IMR-90 (cell line): Measurements from ENCODE around the gene SLC23A2. TPM values are rescaled to one million over a fixed set of nuclear protein-coding genes. Genes with fewer than 3 reads are reported as not detected.

Source experiments
- ATAC-seq: fragments of 200-7000 bp; cut with Tn5 transposase; 2 replicates; pipeline ENCODE4 v1.9.1; 2020; ENCODE audit warnings: low read depth, mild to moderate bottlenecking, moderate library complexity
- BruUV-seq: library from RNA; stranded (reverse); fragments of 400-500 nt; replicated peaks from 2 replicates; lab custom pipeline; 2021; lab: Mats Ljungman, UMichigan
- CTCF ChIA-PET: fragments of 300-600 bp; formaldehyde crosslinking; extraction: SDS; loops from one replicate; lab custom pipeline; 2021; ENCODE audit warnings: antibody characterized with exemption; lab: Yijun Ruan, JAX
- POLR2A ChIA-PET: fragments of 300-600 bp; sonication (Branson Sonifier 250); formaldehyde crosslinking; loops from one replicate; lab custom pipeline; 2022; ENCODE audit warnings: antibody characterized with exemption; ENCODE audit not compliant: unreplicated experiment; lab: Charles Lee
- DNase-seq: peaks from one replicate; pipeline ENCODE4 v3.0.0; 2013
- H2AFZ ChIP-seq: replicated peaks from 2 replicates; pipeline ENCODE3; 2013; ENCODE audit warnings: low read length, mild to moderate bottlenecking; ENCODE audit not compliant: poor library complexity
- H2AK5ac ChIP-seq: 2 replicates; pipeline ENCODE4 v1.6.1; 2013; ENCODE audit warnings: low read depth, low read length, inconsistent platforms
- H2AK9ac ChIP-seq: replicated peaks from 2 replicates; pipeline ENCODE3; 2013; ENCODE audit warnings: mild to moderate bottlenecking, low read depth, low read length, moderate library complexity; ENCODE audit not compliant: poor library complexity
- H2BK120ac ChIP-seq: 2 replicates; pipeline ENCODE4 v1.6.1; 2013; ENCODE audit warnings: low read depth, low read length, inconsistent platforms
- H2BK15ac ChIP-seq: 3 replicates; pipeline ENCODE4 v1.6.1; 2013; ENCODE audit warnings: low read depth, low read length, inconsistent platforms
- H2BK20ac ChIP-seq: 2 replicates; pipeline ENCODE4 v1.6.1; 2013; ENCODE audit warnings: low read depth, mild to moderate bottlenecking, inconsistent platforms, low read length, moderate library complexity
- H2BK5ac ChIP-seq: 2 replicates; pipeline ENCODE4 v1.6.1; 2013; ENCODE audit warnings: mild to moderate bottlenecking, low read depth, low read length, inconsistent platforms; ENCODE audit not compliant: poor library complexity, severe bottlenecking
- H3K14ac ChIP-seq: replicated peaks from 2 replicates; pipeline ENCODE4 v1.6.1; 2013; ENCODE audit warnings: low read depth, low read length, inconsistent platforms
- H3K18ac ChIP-seq: 2 replicates; pipeline ENCODE4 v1.6.1; 2013; ENCODE audit warnings: low read depth, low read length, control low read depth
- H3K23ac ChIP-seq: 2 replicates; pipeline ENCODE4 v1.6.1; 2013; ENCODE audit warnings: low read depth, low read length, inconsistent platforms
- H3K27ac ChIP-seq: 2 replicates; pipeline ENCODE4 v1.5.1; 2013; ENCODE audit warnings: mild to moderate bottlenecking, control low read depth, low read length; ENCODE audit not compliant: insufficient read depth
- H3K27me3 ChIP-seq: 2 replicates; pipeline ENCODE4 v1.6.1; 2013; ENCODE audit warnings: low read length; ENCODE audit not compliant: control insufficient read depth, insufficient read depth
- H3K36me3 ChIP-seq: 2 replicates; pipeline ENCODE4 v1.6.1; 2013; ENCODE audit warnings: low read length, mixed read lengths; ENCODE audit not compliant: control insufficient read depth, insufficient read depth
- H3K4ac ChIP-seq: 2 replicates; pipeline ENCODE4 v1.6.1; 2013; ENCODE audit warnings: low read depth, low read length, inconsistent platforms
- H3K4me1 ChIP-seq: 2 replicates; pipeline ENCODE4 v1.6.1; 2013; ENCODE audit warnings: low read length, mixed read lengths; ENCODE audit not compliant: control insufficient read depth, insufficient read depth
- H3K4me2 ChIP-seq: 2 replicates; pipeline ENCODE4 v1.6.1; 2013; ENCODE audit warnings: low read depth, mild to moderate bottlenecking, control low read depth, low read length, moderate library complexity
- H3K4me3 ChIP-seq: 2 replicates; pipeline ENCODE4 v1.5.1; 2013; ENCODE audit warnings: low read depth, mild to moderate bottlenecking, control low read depth, low read length, moderate library complexity; ENCODE audit not compliant: insufficient read depth
- H3K56ac ChIP-seq: 2 replicates; pipeline ENCODE4 v1.6.1; 2013; ENCODE audit warnings: low read length, inconsistent platforms; ENCODE audit not compliant: insufficient read depth; ENCODE audit errors: extremely low read depth
- H3K79me1 ChIP-seq, 2 experiments: 2 replicates each; pipeline ENCODE4 v1.6.1; 2013; ENCODE audit warnings: low read length in 2 of 2, inconsistent platforms in 1 of 2, low read depth in 1 of 2
- H3K9ac ChIP-seq: 2 replicates; pipeline ENCODE4 v1.6.1; 2013; ENCODE audit warnings: low read depth, low read length, control low read depth
- H3K9me1 ChIP-seq: 2 replicates; pipeline ENCODE4 v1.6.1; 2013; ENCODE audit warnings: low read length, inconsistent platforms; ENCODE audit not compliant: insufficient read depth
- H3K9me3 ChIP-seq: 2 replicates; pipeline ENCODE4 v1.6.1; 2013; ENCODE audit warnings: low read length; ENCODE audit not compliant: control insufficient read depth, insufficient read depth
- H4K20me1 ChIP-seq: 2 replicates; pipeline ENCODE4 v1.6.1; 2013; ENCODE audit warnings: low read length, inconsistent platforms; ENCODE audit not compliant: insufficient read depth
- H4K5ac ChIP-seq: 2 replicates; pipeline ENCODE4 v1.6.1; 2013; ENCODE audit warnings: mild to moderate bottlenecking, low read depth, low read length, control low read depth
- H4K8ac ChIP-seq, 2 experiments: 2 replicates each; pipeline ENCODE4 v1.6.1; 2013; ENCODE audit warnings: low read depth in 2 of 2, low read length in 2 of 2, control low read depth in 1 of 2, inconsistent platforms in 1 of 2
- H4K91ac ChIP-seq: 2 replicates; pipeline ENCODE4 v1.6.1; 2013; ENCODE audit warnings: low read depth, low read length, inconsistent platforms; ENCODE audit not compliant: insufficient read depth
- CHD1 ChIP-seq: IDR thresholded peaks from 2 replicates; pipeline ENCODE4 v1.6.1; 2012; ENCODE audit warnings: low read depth, low read length, improper control_type of control experiment
- CTCF ChIP-seq: conservative IDR thresholded peaks from 2 replicates; pipeline ENCODE4 v1.5.1; 2012; ENCODE audit warnings: mild to moderate bottlenecking, low read depth, low read length, improper control_type of control experiment
- MAFK ChIP-seq: IDR thresholded peaks from 2 replicates; pipeline ENCODE4 v1.6.1; 2012; ENCODE audit warnings: low read depth, low read length, improper control_type of control experiment
- NFE2L2 ChIP-seq: fragments of 150-350 bp; IDR thresholded peaks from 2 replicates; pipeline ENCODE4 v1.6.1; 2016; ENCODE audit warnings: low read depth, mild to moderate bottlenecking, low read length
- RFX5 ChIP-seq: IDR thresholded peaks from 2 replicates; pipeline ENCODE4 v1.8.0; 2012; ENCODE audit warnings: low read depth, mild to moderate bottlenecking, low read length, moderate library complexity
- WGBS, 2 experiments: methylation state at CpG; one replicate each; pipeline versions ENCODE4 v1.1.5 to v1.1.7; 2013; ENCODE audit warnings: missing lambda C conversion rate in 2 of 2; ENCODE audit not compliant: insufficient read length in 1 of 2; ENCODE audit errors: extremely low coverage in 2 of 2; 5-methylcytosine and 5-hydroxymethylcytosine counted together
- dilution Hi-C: fragments of 300-500 bp; cut with HindIII; formaldehyde crosslinking; loops from one replicate; pipeline ENCODE4 v1.14.3; 2018; ENCODE audit warnings: low sequenced_read_pairs; ENCODE audit not compliant: unreplicated experiment
- in situ Hi-C: fragments of 300-500 bp; cut with MboI; formaldehyde crosslinking; loops from 3 replicates; pipeline ENCODE4 v1.14.3; 2019; ENCODE audit warnings: low sequenced_read_pairs, inconsistent platforms, mixed read lengths
- intact Hi-C: fragments of 100-400 bp; cut with micrococcal nuclease; formaldehyde crosslinking; loops from 2 replicates; pipeline ENCODE4 v1.10.0; 2022
- polyA plus RNA-seq, 3 experiments: library from polyadenylated mRNA; depleted of rRNA; stranded (reverse); fragments of >200 nt; gene quantifications; 2 replicates each; pipeline ENCODE4 v1.2.3, GENCODE V29; 2012; ENCODE audit warnings: low replicate concordance in 1 of 3
- total RNA-seq: library from RNA; depleted of rRNA; stranded (reverse); fragments of >200 nt; gene quantifications from 2 replicates; pipeline ENCODE4 v1.2.3, GENCODE V29; 2012

Gene SLC23A2
- total and polyA plus RNA-seq, 2 of the 4 experiments (the other 2 are of a cell fraction): 10.2 to 14.4 TPM

- TF ChIP-seq MAFK: no peak
- TF ChIP-seq RFX5: no peak
- TF ChIP-seq CHD1: no peak
- no peak for TF ChIP-seq CTCF
- TF ChIP-seq NFE2L2: no peak
- 100% methylated on average over 1 of the region's 4 CpGs; no CpG with 5 or more reads in 1 of the 2 experiments for WGBS, 2 experiments
- H2AK5ac ChIP-seq: peak overlapping the region; percentile 54; the same call in 1 of the 2 replicates
- H3K27ac ChIP-seq: no peak overlapping the region
- no peak overlapping the region; the same call in 1 of the 2 replicates for H3K14ac ChIP-seq
- H4K8ac ChIP-seq: no peak overlapping the region
- H3K4me2 ChIP-seq: no peak overlapping the region
- no peaks in the 10 kb centered on the region for H3K9me3 ChIP-seq
- H2BK120ac ChIP-seq: no peak overlapping the region
- no peak overlapping the region for H2BK20ac ChIP-seq
- 0 out of 2 replicates have a peak, but pooled peaks cover 14% of the 10 kb centered on the region for H4K20me1 ChIP-seq
- no peak overlapping the region for H4K5ac ChIP-seq
- no peak overlapping the region for H3K23ac ChIP-seq
- no peak overlapping the region for H3K9ac ChIP-seq
- H2BK15ac ChIP-seq: no peak overlapping the region
- no peak overlapping the region for H3K4me3 ChIP-seq
- POLR2A ChIA-PET: no interaction called here
- peaks cover 0 to 11% of the 10 kb centered on the region in 2 experiments; a peak in 1 of 4 replicates for H3K79me1 ChIP-seq
- DNase-seq (no peak), ATAC-seq (no peak)
- H4K91ac ChIP-seq: no peak overlapping the region
- CTCF ChIA-PET: no interaction called here
- intact Hi-C loops (no loop called here), dilution Hi-C loops (no loop called here), in situ Hi-C loops (no loop called here)
- H3K18ac ChIP-seq: no peak overlapping the region
- no peak overlapping the region for H3K4ac ChIP-seq
- H2BK5ac ChIP-seq: no peak overlapping the region
- BruUV-seq: no TSS peak
- H2AK9ac ChIP-seq: no peak overlapping the region
- H3K9me1 ChIP-seq: peaks cover 27% of the 10 kb centered on the region
- H2AFZ ChIP-seq: no peak overlapping the region
- H3K36me3 ChIP-seq: peaks cover 16% of the 10 kb centered on the region; the same call in 1 of the 2 replicates
- peaks cover 11% of the 10 kb centered on the region for H3K4me1 ChIP-seq
- H3K27me3 ChIP-seq: no peaks in the 10 kb centered on the region
- no peak overlapping the region for H3K56ac ChIP-seq
Measured at GRCh38 chr20:4897600-4897999, 103.7 kb downstream of the SLC23A2 start.
